GM18511 (cell line): ENCODE results near the gene LRRC59.

Experiments used
- ATAC-seq: cut with Tn5 transposase; IDR thresholded peaks from one replicate; pipeline ENCODE4 v1.9.1; 2021; ENCODE audit warnings: mild to moderate bottlenecking, moderate library complexity; ENCODE audit not compliant: unreplicated experiment

Gene LRRC59

DNA sequence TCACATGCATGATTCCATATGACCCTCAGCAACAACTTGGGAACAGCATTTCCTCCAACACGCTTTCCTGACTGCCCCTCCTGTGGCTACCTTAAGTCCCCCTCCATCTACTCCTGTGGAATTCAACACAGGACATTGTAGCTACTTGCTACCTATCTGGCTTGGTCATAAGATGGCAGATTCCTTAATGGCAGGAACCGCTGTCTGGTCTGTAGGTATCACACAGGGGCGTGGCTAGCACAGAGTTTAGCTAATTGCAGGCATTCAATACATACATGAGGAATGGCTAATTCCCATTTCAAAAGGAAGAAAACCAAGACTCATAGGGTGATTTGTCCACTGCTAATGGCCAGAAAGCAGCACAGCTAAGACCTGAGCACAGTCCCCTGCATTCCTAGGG lies 8.6 kb downstream of the LRRC59 start:
- no peak for ATAC-seq

GRCh38 chr17:50386510-50386909 lies 10.8 kb downstream of the LRRC59 start:
- ATAC-seq: no peak

DNA sequence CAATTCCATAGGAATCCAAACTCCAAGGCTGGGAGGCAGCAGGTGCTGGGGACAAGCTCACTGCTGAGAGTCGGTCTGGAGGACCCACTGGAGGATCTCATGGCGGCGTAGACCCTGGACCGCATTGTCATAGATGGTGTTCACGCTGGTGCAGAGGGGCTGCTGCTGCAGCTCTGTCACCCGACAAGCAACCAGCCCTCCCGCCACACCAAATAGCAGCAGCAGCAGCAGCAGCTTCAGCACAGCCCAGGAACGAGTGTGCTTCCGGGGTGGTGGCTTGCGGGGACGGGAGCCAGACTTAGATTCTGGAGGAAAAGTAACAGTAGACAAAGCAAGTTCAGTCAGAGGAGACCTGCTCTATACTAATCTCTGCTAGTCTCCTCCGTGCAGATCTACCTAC lies 14.4 kb downstream of the LRRC59 start:
- no peak for ATAC-seq

DNA sequence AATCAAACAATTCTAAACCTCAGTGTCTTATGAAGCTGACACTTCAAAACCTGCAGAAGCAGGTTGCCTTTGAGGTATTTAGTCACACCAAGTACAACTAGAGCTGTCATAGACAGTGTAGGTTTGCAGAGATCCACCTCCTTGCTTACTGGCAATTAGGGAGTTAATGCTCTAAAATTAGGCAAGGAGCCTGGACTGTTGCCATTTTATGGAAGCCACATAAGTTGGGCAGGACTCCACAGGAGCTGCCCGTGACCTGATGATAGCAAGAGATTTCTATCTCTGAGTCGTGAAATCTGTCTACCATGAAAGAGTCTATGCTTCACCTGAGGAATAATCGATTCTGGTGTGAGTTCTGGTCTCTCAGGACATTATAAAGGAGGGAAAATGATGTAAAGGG lies 15.4 kb downstream of the LRRC59 start:
- ATAC-seq: no peak

DNA sequence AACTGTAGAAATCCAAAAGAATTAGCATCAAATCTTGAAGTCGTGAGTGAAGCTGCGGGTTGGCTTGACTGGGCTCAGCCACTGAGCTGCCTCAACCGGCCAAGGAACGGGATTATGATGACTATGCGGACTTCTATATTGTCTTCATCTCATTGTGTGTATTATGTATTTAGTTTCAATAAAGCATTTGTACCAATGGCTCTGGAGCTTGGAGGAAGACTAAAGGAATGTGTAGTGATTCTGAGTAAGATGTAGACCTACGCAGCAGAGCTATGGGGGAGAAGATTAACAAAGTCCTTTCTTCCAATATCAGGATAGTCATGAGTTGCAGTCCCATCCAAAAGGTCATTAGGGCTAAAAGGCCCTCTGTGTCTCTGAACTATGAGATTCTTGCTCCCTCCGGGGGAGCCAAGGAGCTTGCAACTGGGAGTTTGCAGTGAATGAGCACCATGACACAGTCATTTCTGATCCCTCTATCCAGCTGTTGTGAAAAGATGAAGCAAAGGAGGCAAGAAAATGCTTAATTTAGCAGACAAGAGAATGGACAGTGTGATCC lies 16.0 kb downstream of the LRRC59 start:
- no peak for ATAC-seq

DNA sequence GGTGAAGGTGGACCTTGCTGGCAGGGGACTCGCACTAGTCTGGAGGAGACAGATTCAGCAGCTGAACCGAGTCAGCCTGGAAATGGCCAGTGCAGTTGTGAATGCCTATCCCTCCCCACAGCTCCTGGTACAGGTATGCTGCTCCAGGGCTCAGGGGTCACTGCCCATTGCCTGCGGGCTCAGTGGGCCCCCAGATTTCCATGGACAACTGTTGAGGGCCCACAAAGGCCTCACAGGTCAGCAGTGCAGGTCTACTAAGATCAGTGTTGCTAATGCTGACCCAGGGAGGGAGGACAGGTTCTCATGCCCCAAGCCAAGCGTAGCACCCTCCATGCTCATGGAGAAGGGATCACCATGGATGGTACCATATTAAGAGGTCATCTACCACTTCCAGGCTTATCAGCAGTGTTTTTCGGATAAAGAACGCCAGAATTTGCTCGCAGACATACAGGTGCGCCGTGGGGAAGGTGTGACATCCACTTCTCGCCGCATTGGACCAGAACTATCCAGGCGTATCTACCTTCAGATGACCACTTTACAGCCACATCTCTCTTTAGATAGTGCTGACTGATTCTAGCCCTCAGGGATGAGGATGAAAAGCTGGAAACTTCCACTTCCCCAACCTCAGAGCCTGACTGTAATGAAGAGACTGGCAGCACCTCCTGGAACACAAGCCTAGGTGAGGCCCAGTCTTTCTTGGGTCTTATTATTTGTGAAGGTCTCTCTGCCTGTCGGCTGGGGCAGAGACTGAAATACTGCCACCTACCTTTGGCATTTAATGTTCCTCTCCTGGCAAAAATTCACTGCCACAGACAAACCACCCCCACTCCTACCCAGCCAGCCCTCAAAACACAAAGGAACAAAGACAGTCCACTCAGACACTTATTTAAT lies 16.7 kb downstream of the LRRC59 start:
- no peak for ATAC-seq

GRCh38 chr17:50379351-50380132 lies 17.8 kb downstream of the LRRC59 start:
- no peak for ATAC-seq

- ATAC-seq: no peak
Observed at GRCh38 chr17:50375858-50376538, 21.3 kb downstream of the LRRC59 start.

GRCh38 chr17:50373705-50374104 lies 23.6 kb downstream of the LRRC59 start:
- no peak for ATAC-seq

DNA sequence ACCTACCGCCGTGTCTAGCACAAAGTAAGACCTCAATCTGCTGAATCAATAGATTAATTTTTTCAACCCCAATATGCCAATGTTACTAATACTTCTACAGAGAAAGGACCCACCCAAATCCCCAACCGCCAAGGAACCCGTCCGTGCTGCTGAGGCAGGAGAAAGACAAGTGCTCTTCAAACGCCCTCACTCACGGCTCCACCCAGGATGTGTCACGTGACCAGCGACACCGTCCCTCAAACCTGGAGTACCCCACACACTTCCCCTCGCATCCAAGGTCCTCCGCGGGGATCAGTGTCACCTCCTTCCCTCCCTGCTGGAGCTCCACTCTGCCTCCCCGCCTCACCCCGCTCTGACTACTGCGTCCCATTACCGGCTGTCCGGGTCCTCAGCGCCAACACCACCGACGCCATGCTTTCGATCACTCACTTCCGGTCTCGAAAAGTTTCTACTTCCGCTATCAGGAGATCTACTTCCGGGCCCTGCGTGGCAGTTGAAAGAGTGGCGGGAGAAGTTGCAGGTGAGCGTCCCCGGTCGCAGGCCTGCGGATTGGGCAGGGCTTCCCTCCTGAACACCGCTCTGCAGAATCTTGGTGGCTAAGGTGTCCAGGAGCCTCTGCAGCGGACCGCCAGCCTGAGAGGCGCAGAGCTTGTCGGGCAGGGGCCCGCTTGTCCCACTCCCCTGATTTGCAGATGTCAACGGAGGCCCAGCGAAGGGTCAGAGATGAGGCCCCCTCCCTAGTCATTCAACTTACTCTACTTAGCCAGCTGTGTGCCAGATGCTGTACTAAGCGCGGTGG lies 24.4 kb downstream of the LRRC59 start, which contains the start of the genes EME1 and MRPL27:
EME1 (plus strand) TSS at position 472 of the 799 bp plus-strand sequence. CDS start 1,980 bp downstream, outside the sequence.
MRPL27 (minus strand) TSS at position 427 of the 799 bp plus-strand sequence; CDS start at position 413, 14 bp downstream.
- ATAC-seq: peak; percentile 96

- ATAC-seq: peak; percentile 12
Observed at GRCh38 chr17:50372222-50372757, 25.0 kb downstream of the LRRC59 start.

DNA sequence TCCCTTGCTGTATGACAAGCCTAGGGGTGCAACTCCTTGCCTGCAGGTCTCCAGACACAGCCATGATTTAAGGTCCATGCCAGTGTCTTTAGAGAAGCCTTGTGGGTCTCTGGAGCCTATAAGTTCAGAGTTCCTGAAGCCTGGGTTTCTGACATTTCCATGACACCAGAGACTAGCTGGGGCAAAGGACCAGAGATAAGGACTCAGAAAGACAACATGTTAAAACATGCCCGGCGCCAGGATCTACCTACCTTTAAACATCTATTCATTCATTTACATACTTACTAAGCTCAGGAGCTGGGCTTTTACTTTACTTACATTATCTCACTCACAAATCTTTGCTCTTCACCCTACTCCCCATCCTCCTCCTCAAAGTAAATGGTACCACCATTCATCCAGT lies 25.8 kb downstream of the LRRC59 start:
- ATAC-seq: no peak

GRCh38 chr17:50370052-50370451 lies 27.3 kb downstream of the LRRC59 start:
- ATAC-seq: no peak

GRCh38 chr17:50367401-50367800 lies 29.9 kb downstream of the LRRC59 start:
- no peak for ATAC-seq

DNA sequence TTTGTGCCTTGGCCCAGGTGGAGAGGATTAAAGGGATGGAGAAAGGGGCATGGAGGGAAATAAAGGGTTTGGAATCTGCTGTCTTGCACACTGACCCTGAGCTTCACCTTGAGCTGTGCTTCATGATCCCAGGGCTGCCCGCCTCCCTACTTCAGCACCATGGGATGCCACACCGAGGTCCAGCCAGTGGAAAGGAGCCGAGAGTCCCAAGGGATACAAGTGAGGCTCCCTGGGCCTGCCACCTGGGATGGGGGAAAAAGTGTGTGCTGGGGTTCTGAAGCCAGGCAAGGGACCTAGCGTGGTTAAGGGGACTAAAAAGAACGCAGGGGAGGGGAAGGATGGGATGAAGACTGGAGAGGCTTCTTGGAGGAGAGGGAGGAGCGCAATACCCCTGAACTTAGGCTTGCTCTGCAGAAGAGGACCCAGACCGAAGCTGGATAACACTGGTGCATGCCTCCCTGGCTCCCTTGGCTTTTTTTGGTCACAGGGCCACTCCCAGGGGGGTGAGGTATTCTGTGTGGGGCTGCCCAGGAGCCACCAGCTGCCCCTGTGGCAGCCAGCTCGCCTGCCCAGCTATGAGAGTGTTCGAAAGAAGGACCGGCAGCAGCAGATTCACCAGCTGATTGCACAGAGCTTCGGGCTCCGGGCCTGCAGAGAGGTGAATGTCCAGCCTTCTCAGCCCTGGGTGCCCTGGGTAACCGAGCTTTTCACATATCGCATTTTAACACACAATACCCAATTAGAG lies 31.5 kb downstream of the LRRC59 start:
- no peak for ATAC-seq

GRCh38 chr17:50365165-50365564 lies 32.2 kb downstream of the LRRC59 start:
- ATAC-seq: no peak

DNA sequence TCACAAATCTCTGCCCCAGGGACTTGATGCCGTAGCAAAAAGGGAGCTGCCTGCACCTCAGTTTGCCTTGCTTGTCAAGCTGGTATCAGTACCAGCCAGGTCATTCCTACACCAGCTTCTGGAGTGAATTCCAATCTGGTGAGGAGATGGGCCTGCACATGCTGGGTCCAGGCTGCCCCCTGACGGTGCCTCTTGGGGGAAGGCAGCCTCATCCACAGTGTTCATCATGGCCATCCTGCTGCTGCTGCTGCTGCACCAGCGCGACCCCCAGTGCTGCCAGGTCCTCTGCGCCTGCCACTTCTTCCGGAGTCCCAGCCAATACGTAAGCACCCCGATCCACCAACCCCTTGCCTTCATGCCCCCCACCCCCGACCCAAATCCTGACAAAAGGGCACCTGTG lies 32.6 kb downstream of the LRRC59 start:
- no peak for ATAC-seq

GRCh38 chr17:50364061-50364458 lies 33.3 kb downstream of the LRRC59 start:
- ATAC-seq: no peak
